HG03097 (cell line): ENCODE data around the gene SMIM38.
"Not testable (repeated sequence)": the region's sequence is repeated elsewhere in the genome, so short reads cannot be mapped to it uniquely, and the experiment has no call there.

ENCODE experiments used
- ATAC-seq: cut with Tn5 transposase; IDR thresholded peaks from one replicate; pipeline ENCODE4 v1.9.1; 2021; ENCODE audit not compliant: unreplicated experiment, low FRiP score

Gene SMIM38

DNA sequence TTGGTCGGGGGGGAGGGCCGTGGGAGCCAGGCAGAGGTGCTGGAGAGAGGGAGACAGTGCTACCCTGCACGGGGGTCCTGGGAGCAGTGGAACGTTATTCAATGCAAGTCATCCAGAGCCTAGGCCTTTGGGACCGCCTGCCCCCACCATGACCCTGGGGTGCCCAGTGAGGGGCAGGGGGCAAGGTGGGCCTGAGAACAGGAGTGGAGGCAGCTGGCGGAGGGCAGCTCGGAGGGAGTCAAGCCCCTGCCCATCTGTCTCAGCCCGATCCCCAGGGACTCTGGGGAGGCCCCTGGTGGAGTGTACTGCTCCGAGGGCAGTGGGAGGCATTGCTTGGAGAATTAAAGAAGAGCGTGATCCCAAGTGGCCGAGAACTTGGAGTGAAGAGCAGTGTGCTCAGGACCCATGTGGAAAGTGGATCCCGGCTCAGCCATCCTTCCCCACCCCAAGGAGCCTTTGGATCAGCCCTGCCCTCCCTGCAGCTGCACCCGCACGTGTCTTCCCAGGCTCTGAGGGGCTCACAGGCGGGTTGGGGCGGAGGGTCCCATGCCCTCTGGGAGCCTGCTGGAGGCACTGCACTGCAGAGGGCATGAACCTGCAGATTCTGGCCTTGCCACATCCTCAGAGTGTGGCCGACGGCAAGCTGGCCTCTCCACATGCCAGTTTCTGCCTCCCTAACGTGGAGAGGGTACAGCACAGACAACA, 34.0 kb upstream of the SMIM38 start:
- ATAC-seq = no peak

DNA sequence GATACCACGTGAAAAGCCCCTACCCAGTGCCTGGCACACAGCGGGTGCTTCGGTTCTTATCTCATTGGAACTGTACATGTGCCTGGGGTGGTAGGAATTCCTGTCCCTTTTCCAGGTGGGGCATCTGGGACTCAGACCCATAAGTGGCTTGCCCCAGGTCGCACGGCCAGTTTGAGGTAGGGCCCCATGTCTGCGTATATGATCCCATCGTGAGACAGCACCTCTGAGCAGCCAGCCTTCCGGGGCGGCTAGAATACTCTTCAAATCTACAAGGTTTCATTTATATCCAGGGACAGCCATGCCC, 33.5 kb upstream of the SMIM38 start:
- ATAC-seq = no peak

DNA sequence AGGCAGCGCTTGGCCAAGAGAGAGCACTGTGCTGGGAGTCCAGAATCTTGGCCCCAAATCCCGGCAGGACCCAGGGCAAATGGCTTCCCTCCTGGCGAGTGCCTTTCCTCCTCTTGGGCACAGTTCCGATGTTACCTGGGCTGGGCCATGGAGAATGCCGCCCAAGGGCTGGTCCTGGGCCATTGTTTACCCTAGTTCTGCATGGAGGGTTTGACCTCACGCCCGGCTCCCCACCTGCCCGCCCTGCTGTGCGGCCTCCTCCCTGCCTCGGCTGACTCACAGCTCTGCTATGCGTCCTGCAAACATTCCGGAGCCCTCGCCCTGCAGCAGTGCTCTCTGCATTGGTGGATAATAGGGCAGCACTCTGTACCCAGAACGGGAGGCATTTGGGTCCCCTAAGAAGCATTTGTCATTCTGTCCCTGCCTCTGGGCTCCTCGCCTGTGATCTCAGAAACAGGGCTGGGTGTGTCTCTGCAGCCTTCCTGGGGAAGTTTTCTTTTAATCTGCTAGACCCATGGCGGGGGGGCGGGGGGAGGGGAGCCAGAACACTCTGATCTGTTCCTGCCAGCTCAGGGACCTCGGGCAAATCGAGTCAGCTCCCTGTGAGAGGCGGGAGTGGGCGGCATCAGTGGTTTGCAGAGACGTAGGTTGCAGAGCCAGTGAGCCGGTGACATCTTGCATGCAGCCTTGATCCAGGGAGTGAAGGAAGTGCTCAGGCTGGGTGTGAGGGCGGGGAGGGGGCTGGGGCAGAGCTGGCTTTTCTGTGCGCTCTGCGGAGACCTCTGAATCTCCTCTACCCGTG, 32.9 kb upstream of the SMIM38 start:
- no peak for ATAC-seq

DNA sequence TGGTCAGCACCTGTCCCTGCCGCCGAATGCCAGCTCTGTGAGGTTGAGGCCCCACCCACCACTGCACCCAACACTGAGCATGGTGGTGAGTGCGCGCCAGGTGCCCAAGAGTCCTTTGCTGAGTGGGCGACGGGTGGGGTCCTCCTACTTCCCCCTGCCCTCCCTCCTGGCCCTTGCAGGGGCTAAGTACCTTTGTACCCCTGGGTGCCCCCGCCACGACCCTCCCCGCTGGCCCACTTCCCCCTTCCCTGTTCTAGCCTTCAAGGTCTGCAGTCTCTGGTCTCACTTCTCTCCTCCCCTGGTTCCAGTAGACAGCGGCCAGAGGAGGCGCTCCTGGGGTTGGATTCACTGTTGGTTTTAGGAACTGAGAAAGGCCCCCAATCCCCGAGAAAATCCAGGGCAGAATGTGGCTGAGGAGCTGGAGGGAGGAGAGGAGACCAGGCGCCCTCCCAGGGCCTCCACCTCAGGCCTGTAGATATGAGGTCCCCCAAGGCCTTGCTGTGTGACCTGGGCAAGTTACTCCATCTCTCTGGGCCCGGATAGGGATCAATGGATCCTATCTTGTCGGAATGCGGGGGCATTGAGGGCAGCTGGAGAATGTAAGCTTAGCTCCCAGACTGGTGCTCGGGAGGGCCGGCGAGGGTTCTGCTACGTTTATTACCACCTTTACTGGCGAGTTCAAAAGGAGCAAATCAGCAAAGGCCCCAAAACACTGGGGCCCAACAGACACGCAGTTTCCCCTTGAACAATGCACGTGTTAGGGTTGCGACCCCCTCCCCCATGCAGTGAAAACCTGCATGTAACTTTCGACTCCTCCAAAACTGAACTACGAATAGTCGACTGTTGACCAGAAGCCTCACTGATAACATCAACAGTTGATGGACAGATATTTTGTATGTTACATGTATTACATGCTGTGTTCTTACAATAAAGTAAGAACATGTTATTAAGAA, 31.9 kb upstream of the SMIM38 start:
- ATAC-seq = no peak

DNA sequence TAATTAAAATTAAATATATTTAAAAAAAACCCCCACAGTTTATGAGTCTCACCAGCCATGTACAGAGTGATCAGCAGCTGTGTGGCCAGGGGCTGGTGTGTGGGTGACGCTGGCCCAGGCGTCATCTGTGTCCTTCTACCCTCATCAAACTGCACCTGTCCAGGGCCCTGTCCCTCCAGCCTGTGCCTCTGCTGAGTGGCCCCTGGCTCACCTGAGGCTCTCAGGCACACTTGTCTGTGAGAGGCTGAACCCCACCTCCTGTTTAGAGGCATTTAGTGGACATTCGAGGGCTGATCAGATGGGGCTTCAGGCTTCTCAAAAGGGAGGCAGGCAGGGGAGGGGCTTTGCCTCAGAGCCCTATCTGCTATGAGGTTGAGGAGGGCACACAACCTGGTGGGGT, 29.9 kb upstream of the SMIM38 start:
- ATAC-seq = no peak

DNA sequence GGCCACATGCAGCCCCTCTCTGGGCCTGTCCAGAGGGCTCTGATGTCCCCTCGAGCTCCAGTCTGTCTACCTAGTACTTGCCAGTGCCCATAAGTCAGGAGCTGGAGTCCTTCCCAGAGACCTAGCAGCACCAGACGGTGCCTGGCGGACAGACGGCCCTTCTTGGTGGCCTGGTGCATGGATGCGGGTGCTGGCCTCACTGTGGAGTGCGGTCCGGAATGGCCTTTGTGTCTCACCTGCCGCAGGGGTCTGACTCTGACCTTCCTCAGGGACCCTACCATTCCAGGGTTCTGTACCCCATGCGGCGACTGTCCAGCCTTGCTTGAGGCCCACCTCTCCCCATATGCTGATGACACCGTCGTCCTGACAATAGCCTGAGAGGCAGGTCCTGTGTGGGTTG, 29.4 kb upstream of the SMIM38 start:
- ATAC-seq = no peak

DNA sequence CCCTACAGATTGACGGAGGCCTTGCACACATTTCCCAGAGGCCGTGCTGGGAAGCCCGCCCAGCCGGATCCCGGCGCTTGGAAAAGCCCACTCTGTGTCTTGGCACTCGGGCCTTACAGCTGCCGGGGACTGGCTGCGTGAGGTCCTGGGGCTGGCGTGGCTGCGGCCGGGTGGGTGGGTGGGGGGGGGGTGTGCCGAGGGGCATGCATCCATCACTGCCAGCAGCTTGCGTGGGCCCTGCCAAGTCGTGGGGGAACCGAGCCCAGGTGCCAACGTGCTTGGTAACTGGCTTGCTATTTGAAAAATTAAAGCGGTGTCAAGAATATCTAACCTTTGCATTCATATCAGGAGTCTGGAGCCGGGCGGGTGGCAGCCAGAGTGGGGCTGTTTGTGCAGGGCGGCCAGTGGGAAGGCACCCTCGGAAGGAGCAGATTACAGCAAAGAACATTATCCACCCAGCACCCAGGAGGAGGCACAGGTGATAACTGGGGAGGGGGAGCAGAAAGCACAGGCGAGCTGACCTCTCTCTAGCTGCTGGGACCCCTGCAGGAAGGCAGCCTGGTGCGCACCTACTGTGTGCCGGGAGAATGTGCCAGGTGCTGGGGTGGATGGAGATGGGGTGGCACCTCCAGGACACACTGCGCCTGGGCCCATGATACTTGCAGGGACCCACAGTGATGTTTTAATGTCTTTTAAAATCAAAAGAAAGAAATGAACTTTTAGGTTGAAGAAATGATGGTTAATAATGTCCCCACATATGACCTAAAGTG, 28.5 kb upstream of the SMIM38 start:
- ATAC-seq = no peak

DNA sequence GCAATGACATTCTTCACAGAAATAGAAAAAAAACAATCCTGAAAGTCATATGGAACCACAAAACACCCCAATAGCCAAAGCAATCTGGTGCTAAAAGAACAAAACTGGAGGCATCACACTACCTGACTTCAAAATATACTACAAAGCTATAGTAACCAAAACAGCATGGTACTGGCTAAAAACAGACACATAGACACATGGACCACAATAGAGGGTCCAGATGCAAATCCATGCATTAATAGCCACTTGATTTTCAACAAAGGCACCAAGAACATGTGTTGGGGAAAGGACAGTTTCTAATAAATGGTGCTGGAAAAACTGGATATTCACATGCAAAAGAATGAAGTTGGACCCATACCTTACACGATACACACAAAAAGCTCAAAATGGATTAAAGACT, 27.9 kb upstream of the SMIM38 start:
- no peak for ATAC-seq

DNA sequence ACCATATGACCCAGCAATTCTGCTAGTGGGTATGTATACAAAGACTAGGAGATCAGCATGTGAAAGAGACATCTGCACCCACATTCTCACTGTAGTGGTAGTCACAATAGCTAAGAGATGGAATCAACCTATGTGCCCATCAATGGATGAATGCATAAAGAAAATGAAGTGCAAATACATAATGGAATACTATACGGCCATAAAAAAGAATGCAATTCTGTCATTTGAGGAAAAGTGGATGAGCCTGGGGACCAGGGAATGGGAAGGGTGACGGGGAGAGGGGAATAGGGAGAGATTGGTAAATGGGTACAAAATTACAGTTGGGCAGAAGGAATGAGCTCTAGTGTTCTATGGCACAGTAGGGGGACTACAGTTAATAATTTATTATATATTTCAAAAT, 26.7 kb upstream of the SMIM38 start:
- no peak for ATAC-seq

DNA sequence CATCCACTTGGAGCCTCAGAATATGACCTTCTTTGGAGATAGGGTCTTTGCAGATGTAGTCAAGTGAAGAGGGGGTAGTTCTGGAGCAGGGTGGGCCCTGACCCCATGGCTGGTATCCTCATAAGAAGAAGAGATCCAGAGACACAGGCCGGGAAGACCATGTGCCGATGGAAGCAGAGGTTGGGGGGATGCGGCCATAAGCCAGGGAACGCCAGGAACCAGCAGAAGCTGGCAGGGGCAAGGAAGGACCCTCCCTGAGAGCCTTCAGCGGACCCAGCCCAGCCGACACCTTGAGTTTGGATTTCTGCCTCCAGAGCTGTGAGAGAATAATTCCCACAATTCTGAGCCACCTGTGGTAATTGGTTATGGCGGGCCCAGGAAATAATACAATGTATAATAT, 26.1 kb upstream of the SMIM38 start:
- ATAC-seq = no peak

DNA sequence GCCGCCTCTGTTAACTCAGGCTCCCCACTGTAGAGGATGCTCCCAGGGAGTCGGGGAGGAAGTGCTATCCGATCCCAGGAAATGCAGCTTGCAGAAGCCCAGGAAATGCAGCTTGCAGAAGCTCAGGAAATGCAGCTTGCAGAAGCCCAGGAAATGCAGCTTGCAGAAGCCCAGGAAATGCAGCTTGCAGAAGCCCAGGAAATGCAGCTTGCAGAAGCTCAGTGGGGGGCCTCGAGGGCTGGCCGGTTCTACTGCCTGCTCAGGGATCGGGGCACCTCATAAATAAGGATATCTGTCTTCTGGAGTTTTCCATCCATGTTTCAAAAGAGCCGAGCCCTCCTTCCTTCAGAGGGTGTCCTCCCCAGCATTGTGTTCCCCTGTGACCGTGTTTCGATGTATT, 25.1 kb upstream of the SMIM38 start:
- no peak for ATAC-seq

DNA sequence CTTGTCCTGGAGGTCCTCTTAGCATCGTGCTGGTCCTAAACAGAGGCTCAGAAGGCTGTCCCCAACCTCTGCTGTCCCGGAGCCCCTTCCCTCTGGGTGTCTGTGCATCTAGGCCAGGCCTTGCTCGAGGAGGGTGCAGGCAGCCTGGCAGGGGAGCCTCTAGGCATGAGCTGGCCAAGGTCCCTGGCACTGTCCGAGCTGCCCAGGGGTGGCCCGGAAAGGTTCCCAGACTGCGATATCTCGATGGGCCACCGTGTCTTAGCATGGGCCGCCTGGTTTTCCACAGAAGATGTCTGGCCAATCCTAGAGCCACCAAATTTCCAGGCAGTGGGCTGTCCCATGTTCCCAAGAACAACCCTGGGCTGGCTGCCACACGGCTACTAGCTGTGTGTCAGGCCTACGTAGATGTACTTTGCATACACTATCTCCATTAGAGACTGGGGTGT, 24.6 kb upstream of the SMIM38 start:
- no peak for ATAC-seq

DNA sequence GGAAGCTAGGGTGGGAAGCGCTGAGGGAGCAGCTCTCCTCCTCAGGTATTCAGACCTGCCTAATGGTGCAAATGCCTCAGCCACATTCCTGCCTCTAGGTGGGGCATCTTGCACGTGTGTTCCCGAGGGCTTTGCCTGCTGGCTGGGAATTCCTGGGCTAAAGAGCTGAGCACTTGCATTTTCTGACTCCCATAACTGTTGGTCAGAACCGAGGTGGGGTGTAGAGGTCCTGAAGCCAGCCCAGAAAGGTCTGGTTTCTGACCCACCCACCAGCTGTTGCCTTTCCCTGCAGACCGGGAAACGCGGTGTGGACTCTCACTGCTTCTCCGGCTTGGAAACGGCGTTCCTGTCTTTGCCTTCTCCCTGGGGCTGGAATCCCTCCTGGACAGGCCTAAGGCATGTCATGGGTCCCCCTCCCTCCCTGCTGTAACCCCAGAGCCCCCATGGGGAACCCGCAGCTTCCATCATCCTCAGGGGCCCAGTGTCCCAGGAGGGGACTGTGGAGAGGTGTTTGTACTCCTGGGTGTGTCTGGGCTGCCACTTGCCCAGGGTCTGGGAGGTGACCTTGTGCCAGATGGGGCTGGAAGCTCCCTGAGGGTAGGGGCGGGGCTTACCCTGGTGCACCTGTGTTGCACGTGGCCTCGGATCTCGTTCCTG, 24.0 kb upstream of the SMIM38 start:
- ATAC-seq = no peak

DNA sequence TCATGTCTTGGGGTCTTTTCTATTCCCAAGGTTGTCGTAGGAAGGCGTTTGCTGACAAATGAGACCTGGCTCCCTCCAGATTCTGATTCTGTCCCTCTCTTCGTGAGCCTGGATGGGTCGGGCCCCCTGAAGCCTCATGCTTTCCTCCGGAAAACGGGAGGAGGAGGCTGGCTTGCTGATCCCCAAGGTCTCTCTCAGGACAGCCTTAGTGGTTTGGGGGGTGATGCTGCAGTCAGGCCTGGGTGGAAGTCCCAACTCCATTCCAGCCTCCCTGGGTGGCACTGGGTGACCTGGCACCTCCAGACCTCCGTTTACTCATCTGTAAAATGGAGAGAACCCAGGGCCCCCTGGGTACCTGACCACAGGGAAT, 23.4 kb upstream of the SMIM38 start:
- ATAC-seq = no peak

DNA sequence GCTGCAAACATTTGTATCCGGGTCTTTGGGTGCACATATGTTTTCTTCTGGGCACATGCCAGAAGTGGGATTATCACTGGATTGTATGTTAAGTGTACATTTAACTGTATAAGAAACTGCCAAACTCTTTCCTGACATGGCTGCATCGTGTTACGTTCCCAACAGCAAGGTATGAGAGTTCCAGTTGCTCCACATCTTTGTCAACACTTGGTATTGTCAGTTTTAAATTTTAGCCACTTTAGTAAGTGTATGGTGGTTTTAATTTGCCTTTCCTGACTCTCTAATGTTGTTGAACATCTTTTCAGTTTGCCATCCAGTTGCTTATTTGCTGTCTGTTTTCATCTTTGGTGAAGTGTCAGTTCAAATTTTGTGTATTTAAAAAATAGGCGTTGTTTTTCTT, 22.5 kb upstream of the SMIM38 start:
- ATAC-seq = no peak

DNA sequence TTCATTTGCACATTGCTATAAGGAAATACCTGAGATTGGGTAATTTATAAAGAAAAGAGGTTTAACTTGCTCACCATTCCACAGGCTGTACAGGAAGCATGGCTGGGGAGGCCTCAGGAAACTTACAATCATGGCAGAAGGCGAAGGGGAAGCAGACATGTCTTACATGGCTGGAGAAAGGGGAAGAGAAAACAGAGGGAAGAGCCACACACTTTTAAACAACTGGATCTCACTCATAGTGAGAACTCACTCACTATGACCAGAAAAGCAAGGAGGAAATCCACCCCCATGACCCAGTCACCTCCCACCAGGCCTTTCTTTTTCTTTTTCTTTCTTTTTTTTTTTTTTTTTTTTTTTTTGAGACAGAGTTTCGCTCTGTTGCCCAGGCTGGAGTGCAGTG, 21.6 kb upstream of the SMIM38 start:
- not testable (repeated sequence) for ATAC-seq

DNA sequence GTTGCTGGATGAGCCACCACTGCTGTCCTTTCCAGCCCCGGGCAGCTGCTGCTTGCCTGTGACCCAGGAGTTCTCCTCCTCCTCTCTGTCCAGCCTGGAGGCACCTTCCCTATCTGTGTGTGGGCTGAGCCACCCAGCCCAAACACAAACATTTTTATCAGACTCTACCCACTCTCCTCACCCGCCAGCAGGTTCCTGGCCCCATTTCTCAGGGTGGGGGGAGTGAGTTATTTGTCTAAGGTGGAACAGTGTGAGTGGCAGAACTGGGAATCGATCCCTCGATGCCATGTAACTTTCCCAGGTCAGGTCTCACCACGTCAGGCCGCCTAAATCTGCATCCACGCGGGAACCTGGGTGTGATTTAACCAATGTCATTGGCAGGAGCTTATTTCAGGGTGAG, 20.8 kb upstream of the SMIM38 start:
- no peak for ATAC-seq

DNA sequence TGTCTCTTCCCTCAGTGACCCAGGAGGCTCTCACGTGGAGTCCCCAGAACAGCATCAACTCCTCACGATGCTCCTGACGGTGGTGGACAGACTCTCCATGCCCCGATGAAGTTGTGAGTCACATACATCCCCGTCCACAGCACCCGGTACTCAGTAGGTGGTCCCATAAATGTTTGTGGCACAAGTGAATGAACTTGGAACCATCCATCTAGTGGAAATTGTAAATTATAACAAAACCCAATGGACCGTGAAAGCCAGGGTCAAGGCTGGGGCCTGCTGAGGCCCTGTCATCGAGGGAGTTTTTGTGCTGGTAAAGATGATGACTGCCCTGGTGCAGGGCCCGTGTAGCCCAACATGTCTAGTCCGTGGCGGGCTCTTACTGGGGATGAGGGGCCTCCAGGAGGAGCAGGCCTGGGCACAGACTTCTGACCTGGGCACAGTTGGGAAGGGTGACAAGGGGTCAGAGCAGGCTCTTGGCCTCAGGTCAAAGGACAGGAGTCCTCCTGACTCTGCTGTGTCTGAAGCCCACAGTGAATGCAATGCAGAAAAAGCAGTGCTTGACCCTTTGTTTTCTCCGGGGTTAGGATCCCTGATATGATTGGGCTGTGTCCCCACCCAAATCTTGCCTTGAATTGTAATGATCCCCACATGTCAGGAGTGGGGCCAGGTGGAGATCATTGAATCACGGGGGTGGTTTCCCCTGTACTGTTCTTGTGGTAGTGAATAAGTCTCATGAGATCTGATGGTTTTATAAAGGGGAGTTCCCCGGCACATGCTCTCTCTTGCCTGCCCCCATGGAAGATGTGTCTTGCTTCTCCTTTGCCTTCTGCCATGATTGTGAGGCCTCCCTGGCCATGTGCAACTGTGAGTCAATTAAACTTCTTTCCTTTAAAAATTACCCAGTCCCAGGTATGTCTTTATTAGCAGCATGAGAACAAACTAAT, 20.0 kb upstream of the SMIM38 start:
- ATAC-seq = no peak

DNA sequence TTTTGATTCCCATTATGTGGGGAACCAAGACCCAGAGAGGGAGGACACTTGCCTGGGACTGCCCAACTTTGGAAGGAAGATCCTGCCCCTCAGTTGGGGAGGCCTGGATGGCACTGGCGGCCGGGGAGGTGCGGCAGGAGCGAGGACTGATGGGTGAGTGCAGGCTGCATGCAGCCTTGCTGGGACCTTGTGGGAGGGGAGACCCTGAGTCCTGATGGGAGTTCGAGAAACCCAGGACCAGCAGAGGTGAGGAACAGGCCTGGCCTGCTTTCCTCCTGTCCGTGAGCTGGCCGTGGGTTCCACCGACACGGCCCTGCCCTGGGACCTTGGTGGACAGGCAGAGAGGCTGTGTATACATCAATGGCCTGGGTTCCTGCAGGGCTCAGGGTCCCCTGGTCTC, 19.3 kb upstream of the SMIM38 start:
- ATAC-seq = no peak
